GM23338 (cell line): ENCODE results near the gene SUPT3H. TPM values are rescaled to one million over a fixed set of nuclear protein-coding genes. Genes with fewer than 3 reads are reported as not detected.
A peak's percentile ranks its signal among the peaks of the same experiment; 100 is the strongest.

ENCODE experiments used
- ATAC-seq: fragments of 200-7000 bp; cut with Tn5 transposase; 3 replicates; pipeline ENCODE4 v1.9.1; 2020
- DNase-seq: peaks from one replicate; pipeline ENCODE4 v3.0.0-alpha.2; 2015; ENCODE audit warnings: low spot score
- H2AFZ ChIP-seq: fragments of 200-600 bp; sonication (generic); 2 replicates; pipeline ENCODE4 v1.8.0; 2016; ENCODE audit warnings: antibody characterized with exemption, mild to moderate bottlenecking, moderate library complexity
- H3F3A ChIP-seq: fragments of 200-600 bp; sonication (generic); replicated peaks from 2 replicates; pipeline ENCODE4 v1.8.0; 2017; ENCODE audit warnings: antibody characterized with exemption, mixed run types, low read depth
- H3K27ac ChIP-seq: fragments of 200-600 bp; sonication (generic); 2 replicates; pipeline ENCODE4 v1.6.1; 2016; ENCODE audit warnings: low read depth
- H3K27me3 ChIP-seq: fragments of 200-600 bp; sonication (generic); 2 replicates; pipeline ENCODE4 v1.8.0; 2016; ENCODE audit warnings: mild to moderate bottlenecking, mixed run types, moderate library complexity; ENCODE audit not compliant: insufficient read depth
- H3K36me3 ChIP-seq: fragments of 200-600 bp; sonication (generic); 2 replicates; pipeline ENCODE4 v1.8.0; 2016; ENCODE audit warnings: mild to moderate bottlenecking; ENCODE audit not compliant: insufficient read depth
- H3K4me1 ChIP-seq: fragments of 200-600 bp; sonication (generic); 2 replicates; pipeline ENCODE4 v1.8.0; 2016; ENCODE audit warnings: mild to moderate bottlenecking, moderate library complexity; ENCODE audit not compliant: insufficient read depth
- H3K4me2 ChIP-seq: fragments of 200-600 bp; sonication (generic); 2 replicates; pipeline ENCODE4 v1.7.1; 2017; ENCODE audit warnings: mixed run types
- H3K4me3 ChIP-seq: fragments of 200-600 bp; sonication (generic); 2 replicates; pipeline ENCODE4 v1.6.1; 2016; ENCODE audit warnings: mixed run types
- H3K79me2 ChIP-seq: fragments of 200-600 bp; sonication (generic); replicated peaks from 2 replicates; pipeline ENCODE4 v1.8.0; 2017; ENCODE audit warnings: mild to moderate bottlenecking; ENCODE audit not compliant: insufficient read depth
- H3K9me2 ChIP-seq: fragments of 200-600 bp; sonication (generic); 2 replicates; pipeline ENCODE4 v1.8.0; 2017; ENCODE audit not compliant: insufficient read depth
- H4K20me1 ChIP-seq: fragments of 200-600 bp; sonication (generic); replicated peaks from 2 replicates; pipeline ENCODE4 v1.8.0; 2017; ENCODE audit warnings: mild to moderate bottlenecking; ENCODE audit not compliant: insufficient read depth
- H3K27ac Mint-ChIP-seq: 2 replicates; pipeline ENCODE4 v1.8.0; 2020; ENCODE audit warnings: inconsistent platforms, mild to moderate bottlenecking, moderate library complexity, mixed read lengths
- H3K27me3 Mint-ChIP-seq: 3 replicates; pipeline ENCODE4 v1.8.0; 2022; ENCODE audit warnings: low read depth, mild to moderate bottlenecking, moderate library complexity, mixed read lengths, inconsistent platforms; ENCODE audit not compliant: insufficient read depth, poor library complexity
- H3K36me3 Mint-ChIP-seq: 3 replicates; pipeline ENCODE4 v1.8.0; 2021; ENCODE audit warnings: low read depth, mild to moderate bottlenecking, inconsistent platforms, moderate library complexity, mixed read lengths
- H3K4me1 Mint-ChIP-seq: 3 replicates; pipeline ENCODE4 v1.8.0; 2020; ENCODE audit warnings: mild to moderate bottlenecking, inconsistent platforms, mixed read lengths
- H3K4me3 Mint-ChIP-seq: 3 replicates; pipeline ENCODE4 v1.8.0; 2021; ENCODE audit warnings: moderate library complexity, mild to moderate bottlenecking, inconsistent platforms, mixed read lengths
- H3K9me3 Mint-ChIP-seq: 3 replicates; pipeline ENCODE4 v1.8.0; 2020; ENCODE audit warnings: moderate library complexity, mild to moderate bottlenecking, inconsistent platforms, mixed read lengths
- CREB1 ChIP-seq: fragments of 250-450 bp; sonication (Bioruptor Pico); IDR thresholded peaks from 2 replicates; pipeline ENCODE4 v1.5.0; 2020; ENCODE audit warnings: low read depth, mild to moderate bottlenecking, moderate library complexity
- JUNB ChIP-seq: IDR thresholded peaks from one replicate; pipeline ENCODE4 v1.6.1; 2016; ENCODE audit warnings: antibody characterized with exemption; ENCODE audit not compliant: unreplicated experiment
- POLR2AphosphoS5 ChIP-seq: IDR thresholded peaks from 2 replicates; pipeline ENCODE4 v1.6.1; 2016; ENCODE audit warnings: antibody characterized with exemption, low read depth
- ZNF114 ChIP-seq: fragments of 250-450 bp; sonication (Bioruptor Pico); IDR thresholded peaks from 2 replicates; pipeline ENCODE4 v1.5.0; 2020; ENCODE audit warnings: mild to moderate bottlenecking, moderate library complexity
- ZNF331 ChIP-seq: fragments of 250-450 bp; sonication (Bioruptor Pico); IDR thresholded peaks from 2 replicates; pipeline ENCODE4 v1.5.0; 2020; ENCODE audit warnings: low read depth, mild to moderate bottlenecking, moderate library complexity
- long read RNA-seq: library from polyadenylated mRNA; unstranded; transcript quantifications from one replicate; pipeline ENCODE4 v2.0.0, GENCODE V29; 2020; ENCODE audit not compliant: unreplicated experiment
- polyA plus RNA-seq: library from polyadenylated mRNA; unstranded; fragments of >200 nt; fragmentation: Nextera tagmentation; extraction: Ambion mirVana; gene quantifications from 2 replicates; pipeline ENCODE4 v1.2.1, GENCODE V29; 2016
- total RNA-seq: library from RNA; depleted of rRNA; stranded (reverse); fragments of >200 nt; shearing (Covaris generic); gene quantifications from 2 replicates; pipeline ENCODE4 v1.2.3, GENCODE V29; 2014; rRNA removed
- TF ChIP-seq, protein P1 (sequence below): IDR thresholded peaks from one replicate; pipeline ENCODE4 v1.6.1; 2018; ENCODE audit warnings: antibody characterized with exemption; ENCODE audit not compliant: unreplicated experiment
- TF ChIP-seq, protein P2 (sequence below): IDR thresholded peaks from 2 replicates; pipeline ENCODE4 v1.6.1; 2016; ENCODE audit warnings: antibody characterized with exemption
- TF ChIP-seq, protein P3 (sequence below): fragments of 250-450 bp; sonication (Bioruptor Pico); IDR thresholded peaks from 2 replicates; pipeline ENCODE4 v1.5.0; 2020; ENCODE audit warnings: mild to moderate bottlenecking, moderate library complexity
- TF ChIP-seq, protein P4 (sequence below), 2 experiments: fragments of 200-600 bp in 1 of 2; sonication (generic) in 1 of 2; conservative IDR thresholded peaks; 2 replicates each; pipeline versions ENCODE4 v1.5.1 to v1.6.1; 2016 to 2017; ENCODE audit warnings: antibody characterized with exemption in 2 of 2, low read depth in 2 of 2, mild to moderate bottlenecking in 2 of 2, moderate library complexity in 1 of 2

SUPT3H gene
- total RNA-seq, result 11.4 and 19.0 TPM in 2 replicates
- polyA plus RNA-seq, result 23.2 and 30.1 TPM in 2 replicates
- long read RNA-seq, partial matches to known transcripts, result 1 of 2 reads
- long read RNA-seq, other reads (novel, unspliced or antisense), result 1 of 2 reads

DNA sequence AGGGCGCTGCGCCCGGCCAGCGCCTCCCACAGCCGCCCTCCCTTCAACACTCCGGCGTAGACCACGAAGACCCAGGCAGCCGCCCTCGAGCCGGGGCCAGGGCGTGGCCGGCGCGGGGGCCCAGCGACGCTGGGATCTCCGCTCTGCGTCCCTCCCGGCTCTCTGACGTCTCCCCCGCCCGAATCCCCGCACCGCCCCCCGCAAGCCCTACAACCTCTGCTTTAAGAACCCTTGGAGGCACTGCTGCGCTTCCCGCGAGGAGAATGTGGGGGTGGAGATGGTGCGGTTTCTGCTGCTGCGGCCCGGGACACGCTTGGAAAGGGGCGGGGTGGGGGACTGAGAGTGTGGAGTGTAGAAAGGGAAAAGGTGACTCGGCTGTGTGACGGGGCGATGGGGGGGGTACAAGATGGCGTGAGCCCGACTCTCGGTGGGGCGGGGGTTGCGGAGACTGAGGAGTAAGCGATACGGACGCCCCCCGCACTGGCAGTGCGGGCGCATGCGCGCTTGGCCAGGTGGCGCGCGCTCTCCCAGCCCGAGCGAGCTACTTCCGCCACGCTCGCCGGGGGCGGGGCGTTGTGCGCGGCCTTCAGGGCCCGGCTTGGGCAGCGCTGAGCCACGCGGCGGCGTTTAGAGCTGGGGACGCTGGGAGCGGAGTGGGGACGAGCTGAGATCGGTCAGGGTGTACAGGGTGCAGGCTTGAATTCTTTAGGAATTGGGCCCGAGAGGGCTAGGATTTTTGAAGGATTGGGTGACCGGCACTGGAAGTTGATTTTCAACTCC is at the start of gene SUPT3H:
SUPT3H (minus strand) TSS at position 381 of the 780 bp plus-strand sequence.
- H3K36me3 ChIP-seq, result no peaks in the 10 kb centered on the region
- H3K4me3 ChIP-seq, result peak within 1 kb of the TSS; percentile 78
- peak within 1 kb of the TSS; percentile 96 for H2AFZ ChIP-seq
- peaks cover 40% of the 10 kb centered on the region for H3K79me2 ChIP-seq
- no peaks in the 10 kb centered on the region for H3K27me3 ChIP-seq
- no peaks in the 10 kb centered on the region for H3K9me3 Mint-ChIP-seq
- H3K27me3 Mint-ChIP-seq, result peaks cover 9% of the 10 kb centered on the region
- peak; percentile 92 for ATAC-seq
- peaks cover 16% of the 10 kb centered on the region for H3K4me1 Mint-ChIP-seq
- TF ChIP-seq POLR2AphosphoS5 (peak; percentile 91), ZNF331 (CRISPR knock-in tag) (no peak), JUNB (no peak), ZNF114 (no peak), CREB1 (CRISPR knock-in tag) (peak; percentile 57)
- TF ChIP-seq, protein P1, sequence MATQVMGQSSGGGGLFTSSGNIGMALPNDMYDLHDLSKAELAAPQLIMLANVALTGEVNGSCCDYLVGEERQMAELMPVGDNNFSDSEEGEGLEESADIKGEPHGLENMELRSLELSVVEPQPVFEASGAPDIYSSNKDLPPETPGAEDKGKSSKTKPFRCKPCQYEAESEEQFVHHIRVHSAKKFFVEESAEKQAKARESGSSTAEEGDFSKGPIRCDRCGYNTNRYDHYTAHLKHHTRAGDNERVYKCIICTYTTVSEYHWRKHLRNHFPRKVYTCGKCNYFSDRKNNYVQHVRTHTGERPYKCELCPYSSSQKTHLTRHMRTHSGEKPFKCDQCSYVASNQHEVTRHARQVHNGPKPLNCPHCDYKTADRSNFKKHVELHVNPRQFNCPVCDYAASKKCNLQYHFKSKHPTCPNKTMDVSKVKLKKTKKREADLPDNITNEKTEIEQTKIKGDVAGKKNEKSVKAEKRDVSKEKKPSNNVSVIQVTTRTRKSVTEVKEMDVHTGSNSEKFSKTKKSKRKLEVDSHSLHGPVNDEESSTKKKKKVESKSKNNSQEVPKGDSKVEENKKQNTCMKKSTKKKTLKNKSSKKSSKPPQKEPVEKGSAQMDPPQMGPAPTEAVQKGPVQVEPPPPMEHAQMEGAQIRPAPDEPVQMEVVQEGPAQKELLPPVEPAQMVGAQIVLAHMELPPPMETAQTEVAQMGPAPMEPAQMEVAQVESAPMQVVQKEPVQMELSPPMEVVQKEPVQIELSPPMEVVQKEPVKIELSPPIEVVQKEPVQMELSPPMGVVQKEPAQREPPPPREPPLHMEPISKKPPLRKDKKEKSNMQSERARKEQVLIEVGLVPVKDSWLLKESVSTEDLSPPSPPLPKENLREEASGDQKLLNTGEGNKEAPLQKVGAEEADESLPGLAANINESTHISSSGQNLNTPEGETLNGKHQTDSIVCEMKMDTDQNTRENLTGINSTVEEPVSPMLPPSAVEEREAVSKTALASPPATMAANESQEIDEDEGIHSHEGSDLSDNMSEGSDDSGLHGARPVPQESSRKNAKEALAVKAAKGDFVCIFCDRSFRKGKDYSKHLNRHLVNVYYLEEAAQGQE, result no peak
- TF ChIP-seq, protein P2, sequence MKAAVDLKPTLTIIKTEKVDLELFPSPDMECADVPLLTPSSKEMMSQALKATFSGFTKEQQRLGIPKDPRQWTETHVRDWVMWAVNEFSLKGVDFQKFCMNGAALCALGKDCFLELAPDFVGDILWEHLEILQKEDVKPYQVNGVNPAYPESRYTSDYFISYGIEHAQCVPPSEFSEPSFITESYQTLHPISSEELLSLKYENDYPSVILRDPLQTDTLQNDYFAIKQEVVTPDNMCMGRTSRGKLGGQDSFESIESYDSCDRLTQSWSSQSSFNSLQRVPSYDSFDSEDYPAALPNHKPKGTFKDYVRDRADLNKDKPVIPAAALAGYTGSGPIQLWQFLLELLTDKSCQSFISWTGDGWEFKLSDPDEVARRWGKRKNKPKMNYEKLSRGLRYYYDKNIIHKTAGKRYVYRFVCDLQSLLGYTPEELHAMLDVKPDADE, result no peak
- TF ChIP-seq, protein P3, sequence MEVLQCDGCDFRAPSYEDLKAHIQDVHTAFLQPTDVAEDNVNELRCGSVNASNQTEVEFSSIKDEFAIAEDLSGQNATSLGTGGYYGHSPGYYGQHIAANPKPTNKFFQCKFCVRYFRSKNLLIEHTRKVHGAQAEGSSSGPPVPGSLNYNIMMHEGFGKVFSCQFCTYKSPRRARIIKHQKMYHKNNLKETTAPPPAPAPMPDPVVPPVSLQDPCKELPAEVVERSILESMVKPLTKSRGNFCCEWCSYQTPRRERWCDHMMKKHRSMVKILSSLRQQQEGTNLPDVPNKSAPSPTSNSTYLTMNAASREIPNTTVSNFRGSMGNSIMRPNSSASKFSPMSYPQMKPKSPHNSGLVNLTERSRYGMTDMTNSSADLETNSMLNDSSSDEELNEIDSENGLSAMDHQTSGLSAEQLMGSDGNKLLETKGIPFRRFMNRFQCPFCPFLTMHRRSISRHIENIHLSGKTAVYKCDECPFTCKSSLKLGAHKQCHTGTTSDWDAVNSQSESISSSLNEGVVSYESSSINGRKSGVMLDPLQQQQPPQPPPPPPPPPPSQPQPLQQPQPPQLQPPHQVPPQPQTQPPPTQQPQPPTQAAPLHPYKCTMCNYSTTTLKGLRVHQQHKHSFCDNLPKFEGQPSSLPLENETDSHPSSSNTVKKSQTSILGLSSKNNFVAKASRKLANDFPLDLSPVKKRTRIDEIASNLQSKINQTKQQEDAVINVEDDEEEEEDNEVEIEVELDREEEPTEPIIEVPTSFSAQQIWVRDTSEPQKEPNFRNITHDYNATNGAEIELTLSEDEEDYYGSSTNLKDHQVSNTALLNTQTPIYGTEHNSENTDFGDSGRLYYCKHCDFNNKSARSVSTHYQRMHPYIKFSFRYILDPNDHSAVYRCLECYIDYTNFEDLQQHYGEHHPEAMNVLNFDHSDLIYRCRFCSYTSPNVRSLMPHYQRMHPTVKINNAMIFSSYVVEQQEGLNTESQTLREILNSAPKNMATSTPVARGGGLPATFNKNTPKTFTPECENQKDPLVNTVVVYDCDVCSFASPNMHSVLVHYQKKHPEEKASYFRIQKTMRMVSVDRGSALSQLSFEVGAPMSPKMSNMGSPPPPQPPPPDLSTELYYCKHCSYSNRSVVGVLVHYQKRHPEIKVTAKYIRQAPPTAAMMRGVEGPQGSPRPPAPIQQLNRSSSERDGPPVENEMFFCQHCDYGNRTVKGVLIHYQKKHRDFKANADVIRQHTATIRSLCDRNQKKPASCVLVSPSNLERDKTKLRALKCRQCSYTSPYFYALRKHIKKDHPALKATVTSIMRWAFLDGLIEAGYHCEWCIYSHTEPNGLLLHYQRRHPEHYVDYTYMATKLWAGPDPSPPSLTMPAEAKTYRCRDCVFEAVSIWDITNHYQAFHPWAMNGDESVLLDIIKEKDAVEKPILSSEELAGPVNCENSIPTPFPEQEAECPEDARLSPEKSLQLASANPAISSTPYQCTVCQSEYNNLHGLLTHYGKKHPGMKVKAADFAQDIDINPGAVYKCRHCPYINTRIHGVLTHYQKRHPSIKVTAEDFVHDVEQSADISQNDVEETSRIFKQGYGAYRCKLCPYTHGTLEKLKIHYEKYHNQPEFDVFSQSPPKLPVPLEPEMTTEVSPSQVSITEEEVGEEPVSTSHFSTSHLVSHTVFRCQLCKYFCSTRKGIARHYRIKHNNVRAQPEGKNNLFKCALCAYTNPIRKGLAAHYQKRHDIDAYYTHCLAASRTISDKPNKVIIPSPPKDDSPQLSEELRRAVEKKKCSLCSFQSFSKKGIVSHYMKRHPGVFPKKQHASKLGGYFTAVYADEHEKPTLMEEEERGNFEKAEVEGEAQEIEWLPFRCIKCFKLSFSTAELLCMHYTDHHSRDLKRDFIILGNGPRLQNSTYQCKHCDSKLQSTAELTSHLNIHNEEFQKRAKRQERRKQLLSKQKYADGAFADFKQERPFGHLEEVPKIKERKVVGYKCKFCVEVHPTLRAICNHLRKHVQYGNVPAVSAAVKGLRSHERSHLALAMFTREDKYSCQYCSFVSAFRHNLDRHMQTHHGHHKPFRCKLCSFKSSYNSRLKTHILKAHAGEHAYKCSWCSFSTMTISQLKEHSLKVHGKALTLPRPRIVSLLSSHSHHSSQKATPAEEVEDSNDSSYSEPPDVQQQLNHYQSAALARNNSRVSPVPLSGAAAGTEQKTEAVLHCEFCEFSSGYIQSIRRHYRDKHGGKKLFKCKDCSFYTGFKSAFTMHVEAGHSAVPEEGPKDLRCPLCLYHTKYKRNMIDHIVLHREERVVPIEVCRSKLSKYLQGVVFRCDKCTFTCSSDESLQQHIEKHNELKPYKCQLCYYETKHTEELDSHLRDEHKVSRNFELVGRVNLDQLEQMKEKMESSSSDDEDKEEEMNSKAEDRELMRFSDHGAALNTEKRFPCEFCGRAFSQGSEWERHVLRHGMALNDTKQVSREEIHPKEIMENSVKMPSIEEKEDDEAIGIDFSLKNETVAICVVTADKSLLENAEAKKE (CRISPR knock-in tag), result no peak
- TF ChIP-seq, protein P4, sequence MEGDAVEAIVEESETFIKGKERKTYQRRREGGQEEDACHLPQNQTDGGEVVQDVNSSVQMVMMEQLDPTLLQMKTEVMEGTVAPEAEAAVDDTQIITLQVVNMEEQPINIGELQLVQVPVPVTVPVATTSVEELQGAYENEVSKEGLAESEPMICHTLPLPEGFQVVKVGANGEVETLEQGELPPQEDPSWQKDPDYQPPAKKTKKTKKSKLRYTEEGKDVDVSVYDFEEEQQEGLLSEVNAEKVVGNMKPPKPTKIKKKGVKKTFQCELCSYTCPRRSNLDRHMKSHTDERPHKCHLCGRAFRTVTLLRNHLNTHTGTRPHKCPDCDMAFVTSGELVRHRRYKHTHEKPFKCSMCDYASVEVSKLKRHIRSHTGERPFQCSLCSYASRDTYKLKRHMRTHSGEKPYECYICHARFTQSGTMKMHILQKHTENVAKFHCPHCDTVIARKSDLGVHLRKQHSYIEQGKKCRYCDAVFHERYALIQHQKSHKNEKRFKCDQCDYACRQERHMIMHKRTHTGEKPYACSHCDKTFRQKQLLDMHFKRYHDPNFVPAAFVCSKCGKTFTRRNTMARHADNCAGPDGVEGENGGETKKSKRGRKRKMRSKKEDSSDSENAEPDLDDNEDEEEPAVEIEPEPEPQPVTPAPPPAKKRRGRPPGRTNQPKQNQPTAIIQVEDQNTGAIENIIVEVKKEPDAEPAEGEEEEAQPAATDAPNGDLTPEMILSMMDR (conservative IDR thresholded peaks at IDR 0.05; ENCODE audit: low read depth in 2 of 2), result peak in 1 of 2 experiments; percentile 25; a peak in 2 of 4 replicates
- H3K4me1 ChIP-seq, result peaks cover 16% of the 10 kb centered on the region
- peak within 1 kb of the TSS; percentile 95 for H3K27ac ChIP-seq
- H3K36me3 Mint-ChIP-seq, result no peaks in the 10 kb centered on the region
- no peaks in the 10 kb centered on the region for H3F3A ChIP-seq
- peak within 1 kb of the TSS; percentile 87 for H3K4me2 ChIP-seq
- DNase-seq, result peak; percentile 96
- H3K9me2 ChIP-seq, result no peaks in the 10 kb centered on the region
- peak within 1 kb of the TSS; percentile 100 for H3K27ac Mint-ChIP-seq
- peak within 1 kb of the TSS; percentile 90 for H3K4me3 Mint-ChIP-seq
- no peaks in the 10 kb centered on the region for H4K20me1 ChIP-seq
